GM21423 (cell line): Measurements from ENCODE around the gene NPDC1.
A peak's percentile ranks its signal among the peaks of the same experiment; 100 is the strongest.

Experiments used
- ATAC-seq: cut with Tn5 transposase; IDR thresholded peaks from one replicate; pipeline ENCODE4 v1.9.1; 2021; ENCODE audit warnings: mild to moderate bottlenecking, moderate library complexity; ENCODE audit not compliant: unreplicated experiment

NPDC1 gene

DNA sequence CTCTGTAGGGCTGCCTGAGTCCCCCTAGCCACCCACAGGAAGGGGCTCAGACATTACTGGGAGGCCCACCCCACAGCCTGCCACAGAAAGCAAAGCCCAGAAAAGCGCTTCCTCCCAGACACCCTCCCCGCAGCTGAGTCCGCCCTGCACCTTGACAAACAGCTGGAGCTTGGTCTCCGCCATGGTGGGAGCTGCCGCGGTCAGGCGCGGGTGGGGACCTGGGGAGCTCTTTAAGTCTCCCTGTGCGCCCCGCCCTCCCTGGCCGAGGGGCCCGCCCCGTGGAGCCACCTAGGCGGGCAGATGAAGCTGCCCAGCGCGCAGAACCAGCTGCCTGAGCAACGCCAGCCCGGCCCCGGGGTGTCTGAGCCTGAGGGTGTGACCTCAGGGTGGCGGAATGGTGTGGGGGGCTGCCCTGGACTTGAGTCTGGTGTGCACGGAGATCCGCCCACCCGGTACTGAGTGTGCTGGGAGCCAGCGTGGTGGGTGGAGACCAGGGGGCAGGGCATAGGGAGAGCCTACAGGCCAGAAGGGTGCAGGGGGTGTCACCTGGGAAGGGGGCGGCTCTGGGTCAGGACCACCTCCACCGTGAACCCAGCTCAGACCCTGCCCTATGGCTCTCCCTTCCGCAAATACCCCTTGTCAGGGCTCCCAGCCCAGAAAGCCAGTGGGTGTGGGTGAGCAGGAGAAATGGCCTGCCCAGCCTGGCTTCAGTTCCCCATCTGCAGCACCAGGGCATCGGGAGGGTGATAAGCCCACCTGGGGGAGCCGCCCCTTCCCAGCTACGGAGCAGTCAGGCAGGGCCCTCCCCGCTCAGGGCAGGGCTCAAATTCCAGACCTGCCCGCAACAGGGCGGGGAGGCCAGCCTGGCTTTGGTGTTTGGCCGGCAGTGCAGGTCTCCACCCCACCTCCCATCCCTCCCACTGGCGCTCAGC lies 49.4 kb downstream of the NPDC1 start, which contains the start of gene CLIC3:
TSS of gene CLIC3 (minus strand) at position 208 of the 932 bp plus-strand sequence. CDS start at position 183, 25 bp downstream.
- no peak for ATAC-seq

DNA sequence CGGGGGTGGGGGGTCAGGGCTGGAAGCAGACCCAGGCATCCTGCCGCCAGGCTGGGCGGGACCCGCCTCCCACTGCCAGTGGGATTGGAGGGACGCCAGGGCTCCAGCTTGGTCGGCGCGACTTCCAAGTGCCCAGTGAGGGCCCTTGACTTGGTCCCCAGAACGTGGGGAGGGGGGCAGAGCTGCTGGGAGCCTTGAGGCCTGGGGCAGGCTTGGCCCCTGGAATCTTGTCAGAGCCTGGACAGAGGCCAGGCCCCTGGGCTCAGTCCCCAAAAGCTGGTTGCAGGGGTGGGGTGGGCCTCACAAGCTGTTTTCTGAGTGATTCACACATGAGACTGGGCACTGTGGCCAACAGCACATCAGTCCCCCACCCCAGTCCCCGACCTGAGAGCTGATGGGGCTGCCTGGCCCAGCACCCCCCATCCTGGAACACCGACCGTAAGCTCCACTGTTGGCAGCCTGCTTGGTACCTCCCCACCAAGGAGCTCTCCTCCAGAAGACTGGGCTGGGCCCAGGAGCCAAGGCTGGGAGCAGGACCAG lies 50.1 kb downstream of the NPDC1 start:
- no peak for ATAC-seq

DNA sequence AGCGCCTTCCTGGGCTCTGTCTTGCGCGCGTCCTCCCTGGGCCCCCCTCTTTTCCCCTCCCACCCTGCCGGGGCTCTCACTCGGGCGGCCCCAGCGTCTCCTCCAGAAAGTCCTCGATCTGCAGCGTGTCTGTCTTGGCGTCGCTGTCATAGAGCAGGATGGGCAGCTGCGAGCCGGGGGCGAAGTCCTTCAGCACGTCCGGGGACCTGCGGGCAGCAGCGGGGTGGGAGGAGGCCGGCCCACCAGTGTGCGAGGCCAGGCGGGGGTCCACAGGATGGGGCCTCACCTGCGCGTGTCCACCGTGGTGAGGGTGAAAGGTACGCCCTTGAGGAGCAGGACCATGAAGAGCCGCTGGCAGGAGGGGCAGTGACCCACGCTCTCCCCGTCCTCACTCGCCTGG lies 50.6 kb downstream of the NPDC1 start:
- ATAC-seq: no peak

DNA sequence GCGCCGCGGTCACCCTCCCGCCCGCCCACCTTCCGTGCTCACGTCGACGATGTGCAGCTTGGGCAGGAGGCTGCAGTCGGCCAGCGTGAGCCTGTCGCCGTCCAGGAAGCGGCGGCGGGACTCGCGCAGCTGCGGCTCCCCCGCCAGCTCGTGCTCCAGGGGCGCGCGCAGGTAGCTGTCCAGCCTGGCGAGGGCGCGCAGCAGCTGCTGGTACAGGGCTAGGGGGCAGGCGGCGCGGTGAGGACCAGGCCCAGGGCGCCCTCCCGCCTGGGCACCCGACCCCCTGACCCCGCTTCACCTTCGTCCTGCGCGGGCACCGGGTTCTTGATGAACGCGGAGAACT lies 51.1 kb downstream of the NPDC1 start:
- no peak for ATAC-seq

- no peak for ATAC-seq
Measured at GRCh38 chr9:136994180-136994887, 51.6 kb downstream of the NPDC1 start.

- no peak for ATAC-seq
Measured at GRCh38 chr9:136992819-136993369, 53.1 kb downstream of the NPDC1 start.

DNA sequence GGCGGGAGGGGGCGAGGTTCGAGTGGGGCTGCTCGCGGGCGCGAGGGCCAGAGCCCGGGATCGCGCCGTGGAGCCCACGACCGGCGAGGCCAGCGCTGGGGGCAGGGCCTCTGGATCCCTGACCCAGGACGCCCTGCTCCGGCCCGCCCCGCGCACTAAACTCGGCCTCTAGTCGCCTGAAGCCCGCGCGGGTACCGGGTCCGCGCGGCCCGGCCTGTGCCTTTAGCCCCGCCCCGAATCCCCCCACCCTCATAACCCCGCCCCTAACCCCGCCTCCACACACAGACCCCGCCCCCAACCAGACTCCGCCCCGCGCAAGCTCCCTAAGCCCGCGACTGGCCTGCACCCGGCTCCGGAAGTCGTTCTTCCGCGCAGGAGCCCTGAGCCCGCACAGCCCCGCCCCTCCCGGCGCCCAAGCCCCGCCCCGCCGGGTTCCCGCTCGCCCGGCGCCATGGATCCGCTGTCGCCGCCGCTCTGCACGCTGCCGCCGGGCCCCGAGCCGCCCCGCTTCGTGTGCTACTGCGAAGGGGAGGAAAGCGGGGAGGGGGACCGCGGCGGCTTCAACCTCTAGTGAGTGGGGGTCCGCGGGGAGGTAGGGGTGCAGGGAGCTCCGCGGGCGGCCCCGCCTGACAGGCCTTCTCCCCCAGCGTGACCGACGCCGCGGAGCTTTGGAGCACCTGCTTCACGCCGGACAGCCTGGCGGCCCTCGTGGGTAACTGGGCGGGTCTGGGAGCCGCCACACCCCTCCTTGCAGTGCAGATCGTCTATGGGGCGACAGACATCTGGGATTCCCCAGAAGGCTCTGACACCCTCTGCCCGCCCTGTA lies 53.8 kb downstream of the NPDC1 start, which contains the start of gene PAXX:
TSS of gene PAXX (plus strand) at position 430 of the 826 bp plus-strand sequence. CDS start at position 452, 22 bp downstream.
- ATAC-seq: peak; percentile 81

DNA sequence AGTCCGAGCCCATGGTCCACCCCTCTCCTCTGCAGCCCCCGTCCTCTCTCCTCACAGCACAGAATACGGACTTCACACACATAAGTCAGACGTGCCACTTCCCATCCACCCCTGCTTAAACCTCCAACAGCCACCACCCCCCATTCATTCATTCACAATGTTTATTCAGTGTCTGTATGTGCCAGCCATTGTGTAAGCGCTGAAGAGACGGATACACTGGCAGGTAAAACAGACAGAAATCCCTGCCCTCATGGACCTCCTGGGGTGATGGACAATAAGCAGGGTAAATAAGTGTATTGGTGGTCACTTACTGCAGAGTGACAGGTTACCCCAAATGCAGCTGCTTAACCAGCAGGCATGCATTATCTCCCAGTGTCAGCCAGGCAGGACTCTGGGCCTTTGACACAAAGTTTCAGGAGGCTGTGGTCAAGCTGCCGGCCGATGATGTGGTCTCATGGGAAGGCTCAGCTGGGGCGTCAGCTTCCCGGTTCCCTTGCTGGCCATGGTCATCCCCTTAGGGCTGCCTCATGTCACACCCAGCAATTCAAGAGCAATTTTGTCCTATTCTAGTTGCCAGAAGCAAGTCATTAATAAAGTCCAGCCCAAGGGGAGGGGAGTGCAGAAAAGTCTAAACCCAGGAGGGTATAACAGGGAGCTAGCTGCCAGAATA lies 55.6 kb downstream of the NPDC1 start:
- ATAC-seq: no peak
